PC-3 (cell line): ENCODE results near the gene ADAM12.

Experiments used
- CTCF ChIP-seq: fragments of 300-600 bp; sonication (generic); conservative IDR thresholded peaks from 2 replicates; pipeline ENCODE4 v1.5.1; 2017; ENCODE audit warnings: antibody characterized with exemption, low read depth, mild to moderate bottlenecking, low read length
- EZH2 ChIP-seq: fragments of 300-600 bp; sonication (generic); IDR thresholded peaks from one replicate; pipeline ENCODE4 v1.6.1; 2017; ENCODE audit warnings: antibody characterized with exemption, mild to moderate bottlenecking, low read length; ENCODE audit not compliant: unreplicated experiment
- EZH2phosphoT487 ChIP-seq: fragments of 300-600 bp; sonication (generic); IDR thresholded peaks from 2 replicates; pipeline ENCODE4 v1.6.1; 2018; ENCODE audit warnings: mild to moderate bottlenecking, antibody characterized with exemption, low read length, borderline replicate concordance

GRCh38 chr10:126400641-126401040 is 12.4 kb upstream of the ADAM12 start:
- TF ChIP-seq EZH2 (no peak), CTCF (no peak), EZH2phosphoT487 (no peak)
